Muscle of leg (tissue), 11 donors: Measurements from ENCODE around the gene TSPEAR. TPM values are rescaled to one million over a fixed set of nuclear protein-coding genes. Genes with fewer than 3 reads are reported as not detected.
A peak's percentile ranks its signal among the peaks of the same experiment; 100 is the strongest.

Experiments
- DNase-seq: peaks from one replicate; pipeline ENCODE4 v3.0.0; 2013
- H3K27ac ChIP-seq: one replicate; pipeline ENCODE4 v1.5.1; 2013; ENCODE audit warnings: mild to moderate bottlenecking, low read length, control low read depth
- H3K27me3 ChIP-seq: one replicate; pipeline ENCODE4 v1.6.1; 2013; ENCODE audit warnings: low read length; ENCODE audit not compliant: control insufficient read depth, insufficient read depth
- H3K36me3 ChIP-seq: one replicate; pipeline ENCODE4 v1.6.1; 2013; ENCODE audit warnings: low read length; ENCODE audit not compliant: control insufficient read depth, insufficient read depth
- H3K4me1 ChIP-seq: one replicate; pipeline ENCODE4 v1.6.1; 2013; ENCODE audit warnings: low read length; ENCODE audit not compliant: control insufficient read depth, insufficient read depth
- H3K4me3 ChIP-seq: one replicate; pipeline ENCODE4 v1.5.1; 2013; ENCODE audit warnings: low read length, control low read depth
- H3K9me3 ChIP-seq: replicated peaks from 2 replicates; pipeline ENCODE4 v1.6.1; 2013; ENCODE audit warnings: low read depth, low read length; ENCODE audit not compliant: control insufficient read depth
- WGBS: methylation state at CpG from one replicate; pipeline ENCODE4 v1.1.5; 2013; ENCODE audit warnings: missing lambda C conversion rate; ENCODE audit not compliant: insufficient coverage; 5-methylcytosine and 5-hydroxymethylcytosine counted together
- polyA plus RNA-seq, 8 donors: library from polyadenylated mRNA; unstranded; fragments of 120-200 nt; gene quantifications; one replicate each; pipeline versions ENCODE4 v1.2.1 to v1.2.3, GENCODE V29; 2013; ENCODE audit warnings: inconsistent platforms in 1 of 8, low replicate concordance in 1 of 8; ENCODE audit not compliant: insufficient read length in 8 of 8, insufficient read depth in 1 of 8
- total RNA-seq: library from RNA; stranded (reverse); fragments of 120-200 nt; gene quantifications from one replicate; pipeline ENCODE4 v1.2.4, GENCODE V29; 2013

Gene TSPEAR
- total and polyA plus RNA-seq, 9 donors, result 0.04 to 1.5 (median 0.10) TPM; not detected in 2

- H3K4me3 ChIP-seq, result no peak overlapping the region
- no peaks in the 10 kb centered on the region for H3K36me3 ChIP-seq
- H3K4me1 ChIP-seq, result peaks cover 9% of the 10 kb centered on the region
- WGBS, result 51% methylated on average over 10 of the region's 11 CpGs
- peaks cover 11% of the 10 kb centered on the region for H3K27me3 ChIP-seq
- DNase-seq, result peak; percentile 75
- H3K27ac ChIP-seq, result no peak overlapping the region
- H3K9me3 ChIP-seq, result peaks cover 3% of the 10 kb centered on the region
Observed at GRCh38 chr21:44752671-44753235, 41.4 kb upstream of the TSPEAR start.

GRCh38 chr21:44751799-44752636 is 40.6 kb upstream of the TSPEAR start:
- peaks cover 9% of the 10 kb centered on the region for H3K4me1 ChIP-seq
- 85% methylated on average over 15 of the region's 34 CpGs for WGBS
- H3K4me3 ChIP-seq, result no peak overlapping the region
- H3K9me3 ChIP-seq, result peaks cover 3% of the 10 kb centered on the region
- no peaks in the 10 kb centered on the region for H3K36me3 ChIP-seq
- DNase-seq, result no peak
- H3K27ac ChIP-seq, result no peak overlapping the region
- peaks cover 11% of the 10 kb centered on the region for H3K27me3 ChIP-seq

- peaks cover 3% of the 10 kb centered on the region for H3K9me3 ChIP-seq
Observed at GRCh38 chr21:44751186-44751798, 39.9 kb upstream of the TSPEAR start.

GRCh38 chr21:44750675-44751025 is 39.3 kb upstream of the TSPEAR start:
- WGBS, result 37% methylated on average over 6 of the region's 12 CpGs
- peaks cover 11% of the 10 kb centered on the region for H3K27me3 ChIP-seq
- H3K4me3 ChIP-seq, result no peak overlapping the region
- no peaks in the 10 kb centered on the region for H3K36me3 ChIP-seq
- peaks cover under 1% of the 10 kb centered on the region for H3K9me3 ChIP-seq
- no peak overlapping the region for H3K27ac ChIP-seq
- DNase-seq, result no peak
- peaks cover 9% of the 10 kb centered on the region for H3K4me1 ChIP-seq

More at GRCh38 chr21:44751186-44751798, 39.9 kb upstream of the TSPEAR start:
- Histone ChIP-seq H3K27me3 (peaks cover 11% of the 10 kb centered on the region), H3K36me3 (no peaks in the 10 kb centered on the region), H3K27ac (no peak overlapping the region), H3K4me1 (peaks cover 9% of the 10 kb centered on the region), H3K4me3 (no peak overlapping the region)
- 80% methylated on average over 23 of the region's 24 CpGs for WGBS
- no peak for DNase-seq

GRCh38 chr21:44749759-44750674 is 38.6 kb upstream of the TSPEAR start:
- Histone ChIP-seq H3K4me3 (no peak overlapping the region), H3K27me3 (peaks cover 11% of the 10 kb centered on the region), H3K9me3 (no peaks in the 10 kb centered on the region), H3K4me1 (peaks cover 9% of the 10 kb centered on the region), H3K27ac (no peak overlapping the region), H3K36me3 (no peaks in the 10 kb centered on the region)
- DNase-seq, result no peak
- WGBS, result 78% methylated on average over 35 of the region's 47 CpGs

GRCh38 chr21:44749116-44749758 is 37.9 kb upstream of the TSPEAR start:
- no peak overlapping the region for H3K4me3 ChIP-seq
- no peak overlapping the region for H3K27ac ChIP-seq
- peaks cover 11% of the 10 kb centered on the region for H3K27me3 ChIP-seq
- H3K36me3 ChIP-seq, result no peaks in the 10 kb centered on the region
- DNase-seq, result no peak
- no peaks in the 10 kb centered on the region for H3K9me3 ChIP-seq
- H3K4me1 ChIP-seq, result peaks cover 9% of the 10 kb centered on the region
- 26% methylated on average over 23 of the region's 26 CpGs for WGBS

GRCh38 chr21:44748621-44749020 is 37.2 kb upstream of the TSPEAR start:
- H3K36me3 ChIP-seq, result no peaks in the 10 kb centered on the region
- no peak overlapping the region for H3K4me3 ChIP-seq
- no peak for DNase-seq
- H3K27ac ChIP-seq, result no peak overlapping the region
- H3K4me1 ChIP-seq, result peaks cover 9% of the 10 kb centered on the region
- no peaks in the 10 kb centered on the region for H3K9me3 ChIP-seq
- WGBS, result 41% methylated on average over 16 of the region's 16 CpGs
- H3K27me3 ChIP-seq, result peaks cover 11% of the 10 kb centered on the region

GRCh38 chr21:44742418-44743153 is 31.2 kb upstream of the TSPEAR start:
- DNase-seq, result no peak
- Histone ChIP-seq H3K36me3 (no peaks in the 10 kb centered on the region), H3K9me3 (peaks cover 25% of the 10 kb centered on the region), H3K4me1 (no peaks in the 10 kb centered on the region), H3K27me3 (no peaks in the 10 kb centered on the region), H3K27ac (no peak overlapping the region), H3K4me3 (no peak overlapping the region)
- WGBS, result no CpG with 5 or more reads among the region's 1 CpG

- no peak overlapping the region for H3K27ac ChIP-seq
- H3K27me3 ChIP-seq, result no peaks in the 10 kb centered on the region
- no peaks in the 10 kb centered on the region for H3K4me1 ChIP-seq
- 100% methylated on average over 1 of the region's 3 CpGs for WGBS
- DNase-seq, result no peak
- H3K36me3 ChIP-seq, result no peaks in the 10 kb centered on the region
- H3K9me3 ChIP-seq, result peaks cover 31% of the 10 kb centered on the region
- H3K4me3 ChIP-seq, result no peak overlapping the region
Observed at GRCh38 chr21:44741921-44742320, 30.5 kb upstream of the TSPEAR start.
